ENCODE results near the gene RPS21. TPM values are rescaled to one million over a fixed set of nuclear protein-coding genes. Genes with fewer than 3 reads are reported as not detected.
"Not testable (repeated sequence)": the region's sequence is repeated elsewhere in the genome, so short reads cannot be mapped to it uniquely, and the experiment has no call there.

RPS21 gene
- polyA plus RNA-seq, 1 of the 3 experiments (the other 2 are of a cell fraction), result 16,625 TPM

DNA sequence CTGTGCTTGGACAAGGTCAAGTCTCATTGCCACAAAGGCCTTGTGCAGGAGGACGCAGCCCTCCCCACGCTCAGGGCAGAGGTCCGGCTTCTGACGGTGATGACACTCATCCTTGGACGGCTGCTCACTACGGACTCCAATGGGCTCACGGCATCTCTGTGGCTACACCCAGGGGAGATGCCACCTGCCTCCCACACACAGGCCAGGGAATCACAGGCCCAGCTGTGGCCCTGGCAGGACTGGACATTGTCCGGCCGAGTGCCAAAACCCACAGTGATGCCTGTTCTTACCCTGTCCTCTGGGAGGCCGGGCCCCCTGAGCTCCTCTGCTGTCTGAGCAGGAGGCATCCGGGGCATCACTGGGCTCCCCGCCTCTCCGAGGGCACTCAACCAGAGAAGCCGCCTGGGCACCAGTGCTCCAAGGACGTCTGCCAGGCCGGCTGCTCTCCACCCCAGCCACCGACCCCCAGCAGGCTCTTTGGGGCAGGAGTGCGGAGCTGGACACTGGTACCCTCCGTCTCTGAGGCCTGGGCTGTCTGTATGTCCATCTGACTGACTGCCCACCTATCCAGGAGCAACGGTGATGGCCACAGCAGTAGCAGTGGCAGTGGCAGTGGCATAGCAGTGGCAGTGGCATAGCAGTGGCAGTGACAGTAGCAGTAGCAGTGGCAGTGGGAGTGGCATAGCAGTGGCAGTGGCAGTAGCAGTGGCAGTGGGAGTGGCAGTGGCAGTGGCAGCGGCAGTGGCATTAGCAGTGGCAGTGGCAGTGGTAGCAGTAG lies 38.6 kb downstream of the RPS21 start:
- no peaks in the 10 kb centered on the region for H3K79me2 ChIP-seq (ENCODE audit: insufficient read depth)
- H3F3A ChIP-seq (replicated peaks; ENCODE audit: insufficient read depth), result no peaks in the 10 kb centered on the region
- no peak overlapping the region for H2AFZ ChIP-seq (ENCODE audit: low read depth)
- no peak overlapping the region for H3K4me2 ChIP-seq
- H4K20me1 ChIP-seq (ENCODE audit: insufficient read depth), result no peaks in the 10 kb centered on the region
- ChIA-PET POLR2A (no interaction called here), CTCF (interaction anchor here (1.1 to 2.2 kb wide), 2 partner anchors 16 kb away, joined by 3 to 9 read pairs; no protein-coding TSS in a partner anchor)
- no peaks in the 10 kb centered on the region for H3K9me2 ChIP-seq
- no peak for DNase-seq
- TF ChIP-seq, protein P1, sequence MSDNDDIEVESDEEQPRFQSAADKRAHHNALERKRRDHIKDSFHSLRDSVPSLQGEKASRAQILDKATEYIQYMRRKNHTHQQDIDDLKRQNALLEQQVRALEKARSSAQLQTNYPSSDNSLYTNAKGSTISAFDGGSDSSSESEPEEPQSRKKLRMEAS (IDR thresholded peaks at IDR 0.05; ENCODE audit: low read depth), result no peak
- TF ChIP-seq NRF1 (IDR thresholded peaks at IDR 0.05; ENCODE audit: low read depth, low read length), result no peak
- TF ChIP-seq YY1 (IDR thresholded peaks at IDR 0.05; ENCODE audit: low read depth), result no peak
- no peak for TF ChIP-seq RCOR1 (IDR thresholded peaks at IDR 0.05; ENCODE audit: low read length)
- TF ChIP-seq GATA2 (CRISPR knock-in tag; IDR thresholded peaks at IDR 0.05), result no peak
- no peak for TF ChIP-seq SIN3A (IDR thresholded peaks at IDR 0.05; ENCODE audit: borderline replicate concordance, low read depth, low read length)
- H3K36me3 ChIP-seq (replicated peaks in 1 of 2; ENCODE audit: control insufficient read depth in 1 of 2, insufficient read depth in 2 of 2, low read length in 1 of 2), result no peaks in the 10 kb centered on the region
- no peaks in the 10 kb centered on the region; a peak in 1 of 4 replicates for H3K4me1 ChIP-seq (ENCODE audit: control insufficient read depth in 1 of 2, insufficient read depth in 2 of 2, low read depth in 1 of 2, low read length in 1 of 2)
- no peaks in the 10 kb centered on the region for H3K27me3 ChIP-seq (ENCODE audit: insufficient read depth)
- H3K9ac ChIP-seq, result no peak overlapping the region
- no peaks in the 10 kb centered on the region for H3K9me3 ChIP-seq
- H3K4me3 ChIP-seq (ENCODE audit: low read depth in 2 of 2, low read length in 1 of 2), result no peak overlapping the region
- 63% methylated on average over 3 of the region's 21 CpGs for WGBS (ENCODE audit: low lambda C conversion rate)
- H3K27ac ChIP-seq (ENCODE audit: low read depth in 2 of 2, low read length in 1 of 2), result no peak overlapping the region

DNA sequence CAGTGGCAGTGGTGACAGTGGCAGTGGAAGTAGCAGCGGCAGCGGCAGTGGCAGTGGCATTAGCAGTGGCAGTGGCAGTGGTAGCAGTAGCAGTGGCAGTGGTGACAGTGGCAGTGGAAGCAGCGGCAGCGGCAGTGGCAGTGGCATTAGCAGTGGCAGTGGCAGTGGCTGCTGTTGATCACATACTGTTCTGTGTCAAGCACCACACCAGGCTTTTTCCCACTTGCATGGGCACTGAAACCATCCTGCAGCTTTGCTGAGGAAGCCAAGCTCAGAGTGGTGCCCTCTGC lies 39.1 kb downstream of the RPS21 start:
- not testable (repeated sequence) for H3K9me2 ChIP-seq

GRCh38 chr20:62426699-62427131 lies 39.8 kb downstream of the RPS21 start:
- Histone ChIP-seq H3K79me2 (ENCODE audit: insufficient read depth) (no peaks in the 10 kb centered on the region), H3K4me2 (no peak overlapping the region), H4K20me1 (ENCODE audit: insufficient read depth) (no peaks in the 10 kb centered on the region), H3K9me3 (no peaks in the 10 kb centered on the region), H3K27ac (ENCODE audit: low read depth in 2 of 2, low read length in 1 of 2) (no peak overlapping the region), H3F3A (replicated peaks; ENCODE audit: insufficient read depth) (no peaks in the 10 kb centered on the region), H3K9me2 (no peaks in the 10 kb centered on the region), H3K9ac (no peak overlapping the region), H3K27me3 (ENCODE audit: insufficient read depth) (peaks cover 6% of the 10 kb centered on the region; the same call in 1 of the 2 replicates), H3K36me3 (replicated peaks in 1 of 2; ENCODE audit: control insufficient read depth in 1 of 2, insufficient read depth in 2 of 2, low read length in 1 of 2) (no peaks in the 10 kb centered on the region), H3K4me1 (ENCODE audit: control insufficient read depth in 1 of 2, insufficient read depth in 2 of 2, low read depth in 1 of 2, low read length in 1 of 2) (no peaks in the 10 kb centered on the region; a peak in 1 of 4 replicates), H3K4me3 (ENCODE audit: low read depth in 2 of 2, low read length in 1 of 2) (no peak overlapping the region), H2AFZ (ENCODE audit: low read depth) (no peak overlapping the region)
- no peak for TF ChIP-seq RAD21 (IDR thresholded peaks at IDR 0.05; ENCODE audit: low read length)
- TF ChIP-seq, protein P1 (IDR thresholded peaks at IDR 0.05; ENCODE audit: low read depth), result no peak
- no peak for TF ChIP-seq FOXJ3 (CRISPR knock-in tag; IDR thresholded peaks at IDR 0.05)
- TF ChIP-seq YY1 (IDR thresholded peaks at IDR 0.05; ENCODE audit: low read depth), result no peak
- no peak for TF ChIP-seq MEF2A (IDR thresholded peaks at IDR 0.05; ENCODE audit: borderline replicate concordance, low read depth)
- TF ChIP-seq RXRA (IDR thresholded peaks at IDR 0.05; ENCODE audit: borderline replicate concordance, low read depth), result no peak
- no peak for TF ChIP-seq TEAD4 (IDR thresholded peaks at IDR 0.05; ENCODE audit: borderline replicate concordance, insufficient read depth)
- no peak for TF ChIP-seq RCOR1 (IDR thresholded peaks at IDR 0.05; ENCODE audit: low read length)
- ChIA-PET POLR2A (no interaction called here), CTCF (interaction anchor here (1.1 kb wide), 1 partner anchor 17 kb away, joined by 3 read pairs; no protein-coding TSS in a partner anchor)
- no peak for DNase-seq
- 83% methylated on average over 10 of the region's 22 CpGs for WGBS (ENCODE audit: low lambda C conversion rate)

More for the DNA sequence above, 39.1 kb downstream of the RPS21 start:
- H2AFZ ChIP-seq (ENCODE audit: low read depth); H3K9ac ChIP-seq; POLR2A ChIA-PET; H3K79me2 ChIP-seq (ENCODE audit: insufficient read depth); H3F3A ChIP-seq (replicated peaks; ENCODE audit: insufficient read depth); H3K4me1 ChIP-seq (ENCODE audit: control insufficient read depth in 1 of 2, insufficient read depth in 2 of 2, low read depth in 1 of 2, low read length in 1 of 2); H3K27ac ChIP-seq (ENCODE audit: low read depth in 2 of 2, low read length in 1 of 2); H3K9me3 ChIP-seq; H3K4me2 ChIP-seq; H3K4me3 ChIP-seq (ENCODE audit: low read depth in 2 of 2, low read length in 1 of 2); H3K27me3 ChIP-seq (ENCODE audit: insufficient read depth); H4K20me1 ChIP-seq (ENCODE audit: insufficient read depth); H3K36me3 ChIP-seq (replicated peaks in 1 of 2; ENCODE audit: control insufficient read depth in 1 of 2, insufficient read depth in 2 of 2, low read length in 1 of 2); DNase-seq: not testable (repeated sequence)
- 96% methylated on average over 4 of the region's 4 CpGs for WGBS (ENCODE audit: low lambda C conversion rate)
- CTCF ChIA-PET, result interaction anchor here (1.1 kb wide), 1 partner anchor 16 kb away, joined by 3 read pairs; no protein-coding TSS in a partner anchor
